Central memory CD8-positive, alpha-beta T cell (primary cell): ENCODE data around the gene SCN8A.
"Not testable (repeated sequence)": the region's sequence is repeated elsewhere in the genome, so short reads cannot be mapped to it uniquely, and the experiment has no call there.

ENCODE experiments used
- ATAC-seq: fragments of 150-1000 bp; cut with Tn5 transposase; replicated peaks from 2 replicates; pipeline ENCODE4 v1.10.0; 2022; ENCODE audit warnings: mild to moderate bottlenecking, moderate FRiP score, moderate number of reproducible peaks; ENCODE audit not compliant: poor library complexity, severe bottlenecking; ENCODE audit errors: extremely low read depth
- DNase-seq, 2 donors: peaks; one replicate each; pipeline ENCODE4 v3.0.0; 2021; ENCODE audit warnings: low spot score in 2 of 2
- H3K27ac Mint-ChIP-seq: one replicate; pipeline ENCODE4 v1.8.0; 2022; ENCODE audit warnings: low read depth, mild to moderate bottlenecking, moderate library complexity, mixed read lengths
- H3K27me3 Mint-ChIP-seq: one replicate; pipeline ENCODE4 v1.8.0; 2022; ENCODE audit warnings: mixed read lengths
- H3K36me3 Mint-ChIP-seq: one replicate; pipeline ENCODE4 v1.8.0; 2022; ENCODE audit warnings: mild to moderate bottlenecking, moderate library complexity, mixed read lengths; ENCODE audit not compliant: insufficient read depth
- H3K4me1 Mint-ChIP-seq: one replicate; pipeline ENCODE4 v1.8.0; 2022; ENCODE audit warnings: mixed read lengths
- H3K4me3 Mint-ChIP-seq: one replicate; pipeline ENCODE4 v1.8.0; 2022; ENCODE audit warnings: mild to moderate bottlenecking, moderate library complexity, mixed read lengths
- H3K9me3 Mint-ChIP-seq: one replicate; pipeline ENCODE4 v1.8.0; 2022; ENCODE audit warnings: mixed read lengths

The SCN8A gene

GRCh38 chr12:51591016-51591901, at the start of gene SCN8A:
Gene SCN8A (plus strand): TSS chr12:51591233. CDS start chr12:51662818, 71,585 bp downstream.
- DNase-seq (no peak), ATAC-seq (peak; percentile 21)
- peak within 1 kb of the TSS; percentile 89 for H3K4me3 Mint-ChIP-seq
- no peaks in the 10 kb centered on the region for H3K9me3 Mint-ChIP-seq
- peaks cover 22% of the 10 kb centered on the region for H3K4me1 Mint-ChIP-seq
- peaks cover 54% of the 10 kb centered on the region for H3K27me3 Mint-ChIP-seq
- peaks cover 4% of the 10 kb centered on the region for H3K36me3 Mint-ChIP-seq
- H3K27ac Mint-ChIP-seq = peak within 1 kb of the TSS; percentile 51

DNA sequence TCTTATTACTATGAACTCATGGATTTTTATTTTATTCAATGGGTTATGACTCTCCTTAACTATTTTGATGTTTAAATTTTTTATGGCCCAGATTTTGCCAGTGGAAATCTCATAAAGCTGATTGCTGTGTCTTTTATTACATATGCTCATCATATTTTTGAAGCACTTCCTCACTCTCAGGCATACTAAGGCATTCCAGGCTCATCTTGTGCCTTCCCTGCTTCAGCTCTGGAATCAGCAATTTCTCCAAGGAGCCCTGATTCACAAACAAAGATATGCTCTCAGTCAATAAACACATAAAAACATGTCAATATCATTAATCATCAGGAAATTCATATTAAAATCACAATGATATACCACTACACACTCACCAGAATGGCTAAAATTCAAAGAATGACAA, 44.9 kb upstream of the SCN8A start:
- ATAC-seq = no peak

GRCh38 chr12:51547606-51548005, 43.4 kb upstream of the SCN8A start:
- Mint-ChIP-seq H3K27me3 (peaks cover 69% of the 10 kb centered on the region), H3K4me1 (no peaks in the 10 kb centered on the region), H3K36me3 (no peaks in the 10 kb centered on the region), H3K27ac (no peak overlapping the region), H3K4me3 (no peak overlapping the region), H3K9me3 (no peaks in the 10 kb centered on the region)
- no peak for ATAC-seq
- no peak for DNase-seq

More for the DNA sequence above, 44.9 kb upstream of the SCN8A start:
- Mint-ChIP-seq H3K36me3 (no peaks in the 10 kb centered on the region), H3K27ac (no peak overlapping the region), H3K4me1 (no peaks in the 10 kb centered on the region), H3K27me3 (peaks cover 69% of the 10 kb centered on the region), H3K9me3 (no peaks in the 10 kb centered on the region), H3K4me3 (no peak overlapping the region)
- DNase-seq = no peak

- no peak for DNase-seq
- H3K27ac Mint-ChIP-seq = no peak overlapping the region
- no peaks in the 10 kb centered on the region for H3K9me3 Mint-ChIP-seq
- no peak for ATAC-seq
- no peaks in the 10 kb centered on the region for H3K36me3 Mint-ChIP-seq
- H3K27me3 Mint-ChIP-seq = peaks cover 69% of the 10 kb centered on the region
- H3K4me3 Mint-ChIP-seq = no peak overlapping the region
- H3K4me1 Mint-ChIP-seq = no peaks in the 10 kb centered on the region
Observed at GRCh38 chr12:51548241-51548640, 42.8 kb upstream of the SCN8A start.

DNA sequence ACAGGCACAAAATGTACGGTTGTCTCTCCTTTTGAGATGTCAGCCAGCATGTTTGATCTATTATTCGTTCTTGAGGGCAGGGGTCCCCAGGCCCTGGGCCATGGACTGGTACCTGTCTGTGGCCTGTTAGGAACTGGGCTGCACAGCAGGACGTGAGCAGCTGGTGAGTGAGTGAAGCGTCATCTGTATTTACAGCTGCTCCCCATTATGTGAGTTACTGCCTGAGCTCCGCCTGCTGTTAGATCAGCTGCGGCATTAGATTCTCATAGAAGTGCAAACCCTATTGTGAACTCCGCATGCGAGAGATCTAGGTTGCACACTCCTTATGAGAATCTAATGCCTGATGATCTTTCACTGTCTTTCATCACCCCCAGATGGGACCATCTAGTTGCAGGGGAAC, 41.4 kb upstream of the SCN8A start:
- Mint-ChIP-seq H3K9me3 (no peaks in the 10 kb centered on the region), H3K27me3 (peaks cover 63% of the 10 kb centered on the region)
- DNase-seq = no peak

GRCh38 chr12:51568271-51569032, 22.6 kb upstream of the SCN8A start:
- not testable (repeated sequence) for H3K4me3 Mint-ChIP-seq, H3K4me1 Mint-ChIP-seq, H3K9me3 Mint-ChIP-seq, H3K36me3 Mint-ChIP-seq, DNase-seq, ATAC-seq, H3K27ac Mint-ChIP-seq
- H3K27me3 Mint-ChIP-seq = peaks cover 23% of the 10 kb centered on the region

More for the DNA sequence above, 41.4 kb upstream of the SCN8A start:
- ATAC-seq = no peak
- Mint-ChIP-seq H3K27ac (no peak overlapping the region), H3K36me3 (no peaks in the 10 kb centered on the region), H3K4me1 (no peaks in the 10 kb centered on the region), H3K4me3 (no peak overlapping the region)

- ATAC-seq (no peak), DNase-seq (no peak)
- no peaks in the 10 kb centered on the region for H3K4me1 Mint-ChIP-seq
- H3K9me3 Mint-ChIP-seq = peaks cover 9% of the 10 kb centered on the region
- peaks cover 80% of the 10 kb centered on the region for H3K27me3 Mint-ChIP-seq
- no peak overlapping the region for H3K4me3 Mint-ChIP-seq
- no peaks in the 10 kb centered on the region for H3K36me3 Mint-ChIP-seq
- no peak overlapping the region for H3K27ac Mint-ChIP-seq
Observed at GRCh38 chr12:51579321-51579850, 11.6 kb upstream of the SCN8A start.

DNA sequence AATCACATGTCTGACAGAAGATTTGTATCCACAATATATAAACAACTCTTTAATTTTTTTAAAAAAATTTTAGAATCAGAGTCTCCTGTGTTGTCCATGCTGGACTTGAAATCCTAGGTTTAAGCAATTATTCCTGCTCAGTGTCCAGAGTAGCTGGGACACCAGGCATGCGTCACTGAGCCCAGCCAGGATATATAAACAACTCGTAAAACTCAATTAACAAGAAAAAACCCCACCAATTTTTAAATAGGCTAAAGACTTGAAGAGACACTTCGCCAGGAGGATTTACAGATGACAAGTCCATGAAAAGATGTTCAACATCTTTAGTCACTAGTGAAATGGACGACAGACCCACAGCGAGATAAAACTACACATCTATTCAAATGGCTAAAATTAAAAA, 2.0 kb upstream of the SCN8A start:
- no peak overlapping the region for H3K4me3 Mint-ChIP-seq
- no peak overlapping the region for H3K27ac Mint-ChIP-seq
- no peaks in the 10 kb centered on the region for H3K9me3 Mint-ChIP-seq
- DNase-seq = no peak
- H3K36me3 Mint-ChIP-seq = peaks cover 4% of the 10 kb centered on the region
- peaks cover 75% of the 10 kb centered on the region for H3K27me3 Mint-ChIP-seq
- ATAC-seq = no peak
- peaks cover 22% of the 10 kb centered on the region for H3K4me1 Mint-ChIP-seq

- Mint-ChIP-seq H3K36me3 (peaks cover 4% of the 10 kb centered on the region), H3K27ac (no peak overlapping the region), H3K27me3 (peaks cover 70% of the 10 kb centered on the region), H3K4me1 (peaks cover 22% of the 10 kb centered on the region), H3K4me3 (peak overlapping the region; percentile 89), H3K9me3 (no peaks in the 10 kb centered on the region)
- ATAC-seq (no peak), DNase-seq (no peak)
Observed at GRCh38 chr12:51589557-51590176, 1.4 kb upstream of the SCN8A start.

DNA sequence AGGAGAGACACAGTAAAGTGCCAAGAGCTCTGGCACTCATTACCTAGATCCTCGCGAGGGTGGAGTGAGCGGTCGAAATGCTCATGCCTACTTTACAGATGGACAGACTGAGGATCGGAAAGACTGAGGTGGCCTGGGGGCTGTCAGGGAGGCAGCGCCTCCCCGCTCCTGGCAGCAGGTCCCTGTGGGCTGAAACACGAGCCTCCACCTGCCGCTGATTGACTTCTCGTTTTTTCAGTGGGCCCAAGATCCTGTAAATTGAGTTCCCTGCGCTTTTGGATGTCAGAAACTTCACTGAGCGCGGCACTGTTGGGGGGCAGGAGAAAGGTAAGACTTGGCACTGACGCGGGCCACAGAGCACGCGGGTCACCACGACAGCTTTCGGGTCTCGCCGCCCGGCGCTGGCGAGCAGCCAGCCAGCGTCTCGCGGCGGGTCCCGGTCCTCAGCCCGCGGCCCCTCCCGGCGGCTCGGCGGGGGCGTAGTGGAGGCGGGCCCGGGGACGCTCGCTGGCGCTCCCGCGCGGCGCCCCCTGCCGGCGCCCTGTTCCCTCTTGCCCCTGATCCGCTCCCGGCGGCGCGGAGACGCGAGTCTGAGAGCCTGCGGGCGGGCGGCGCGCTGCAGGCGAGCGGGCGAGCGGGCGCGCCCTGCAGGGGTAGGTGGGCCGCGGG, 552 bp upstream of the SCN8A start:
- peak; percentile 44 to 48 for DNase-seq

DNA sequence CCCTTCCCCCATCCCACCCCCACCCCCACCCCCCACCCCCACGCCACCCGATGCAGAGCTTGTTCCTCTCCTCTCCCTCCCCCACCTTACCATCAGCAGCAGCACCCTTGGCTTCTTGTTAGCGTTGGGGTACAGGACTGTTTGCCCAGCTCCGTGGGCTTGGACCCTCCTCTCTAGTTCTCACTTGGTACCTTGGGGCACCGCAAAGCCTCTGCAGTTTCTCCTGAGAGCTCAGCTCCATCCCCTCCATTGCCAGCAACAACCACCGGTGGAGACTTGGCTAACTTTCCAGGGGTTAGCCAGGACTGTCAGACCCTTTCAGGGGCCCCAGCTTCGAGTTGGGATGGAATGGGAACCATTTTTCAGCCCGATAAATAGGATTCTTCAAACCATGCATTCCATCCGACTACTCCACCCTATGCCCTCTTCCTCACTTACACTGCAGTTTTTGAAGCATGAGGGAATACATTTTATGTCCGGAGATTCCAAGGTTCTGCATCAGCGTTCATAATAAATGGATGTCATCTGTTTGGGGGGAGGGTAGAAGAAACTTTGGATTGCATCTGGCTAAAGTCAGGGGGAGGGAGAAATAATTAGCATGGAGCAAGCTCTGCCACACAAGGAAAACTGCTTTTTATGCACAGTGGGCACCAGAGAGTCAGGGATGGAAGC, 1.1 kb downstream of the SCN8A start:
- no peaks in the 10 kb centered on the region for H3K9me3 Mint-ChIP-seq
- H3K4me3 Mint-ChIP-seq = peak overlapping the region; percentile 81
- peaks cover 4% of the 10 kb centered on the region for H3K36me3 Mint-ChIP-seq
- H3K27ac Mint-ChIP-seq = no peak overlapping the region
- ATAC-seq (no peak), DNase-seq (no peak)
- peaks cover 59% of the 10 kb centered on the region for H3K27me3 Mint-ChIP-seq
- peaks cover 22% of the 10 kb centered on the region for H3K4me1 Mint-ChIP-seq

More for the DNA sequence above, 552 bp upstream of the SCN8A start:
- peak overlapping the region; percentile 51 for H3K27ac Mint-ChIP-seq
- ATAC-seq = peak; percentile 83
- peaks cover 22% of the 10 kb centered on the region for H3K4me1 Mint-ChIP-seq
- peaks cover 62% of the 10 kb centered on the region for H3K27me3 Mint-ChIP-seq
- H3K36me3 Mint-ChIP-seq = peaks cover 4% of the 10 kb centered on the region
- peak overlapping the region; percentile 89 for H3K4me3 Mint-ChIP-seq
- H3K9me3 Mint-ChIP-seq = no peaks in the 10 kb centered on the region
